Activated CD4-positive, alpha-beta T cell treated with anti-CD3 and anti-CD28 coated beads, Interleukin-2, amount 10 ng/mL, durations not matched to agents 7 days and 5 days (primary cell): Measurements from ENCODE around the gene PHF20. TPM values are rescaled to one million over a fixed set of nuclear protein-coding genes. Genes with fewer than 3 reads are reported as not detected.
"Not testable (repeated sequence)": the region's sequence is repeated elsewhere in the genome, so short reads cannot be mapped to it uniquely, and the experiment has no call there.

Source experiments
- CTCF ChIA-PET: fragments of 350-600 bp; sonication (Branson Sonifier 250); formaldehyde crosslinking; loops from one replicate; lab custom pipeline; 2021; ENCODE audit warnings: antibody characterized with exemption; lab: Charles Lee
- POLR2A ChIA-PET: fragments of 350-600 bp; sonication (Branson Sonifier 250); formaldehyde crosslinking; loops from one replicate; lab custom pipeline; 2021; ENCODE audit warnings: antibody characterized with exemption; lab: Charles Lee
- DNase-seq: peaks from one replicate; pipeline ENCODE4 v3.0.0-alpha.2; 2020
- H3K27ac Mint-ChIP-seq: one replicate; pipeline ENCODE4 v1.8.0; 2021; ENCODE audit warnings: mild to moderate bottlenecking, moderate library complexity, mixed read lengths
- H3K27me3 Mint-ChIP-seq: one replicate; pipeline ENCODE4 v1.8.0; 2021; ENCODE audit warnings: mixed read lengths
- H3K36me3 Mint-ChIP-seq: one replicate; pipeline ENCODE4 v1.8.0; 2021; ENCODE audit warnings: low read depth, mixed read lengths
- H3K4me1 Mint-ChIP-seq: one replicate; pipeline ENCODE4 v1.8.0; 2021; ENCODE audit warnings: mixed read lengths
- H3K4me3 Mint-ChIP-seq: one replicate; pipeline ENCODE4 v1.8.0; 2021; ENCODE audit warnings: mild to moderate bottlenecking, moderate library complexity, mixed read lengths
- H3K9me3 Mint-ChIP-seq: one replicate; pipeline ENCODE4 v1.8.0; 2021; ENCODE audit warnings: mixed read lengths
- total RNA-seq, 2 experiments: library from RNA; stranded (reverse); gene quantifications; one replicate each; pipeline ENCODE4 v1.2.3, GENCODE V29; 2021

Gene PHF20
- total RNA-seq, 2 experiments from 2014 or later, result 47.8 to 49.0 TPM

DNA sequence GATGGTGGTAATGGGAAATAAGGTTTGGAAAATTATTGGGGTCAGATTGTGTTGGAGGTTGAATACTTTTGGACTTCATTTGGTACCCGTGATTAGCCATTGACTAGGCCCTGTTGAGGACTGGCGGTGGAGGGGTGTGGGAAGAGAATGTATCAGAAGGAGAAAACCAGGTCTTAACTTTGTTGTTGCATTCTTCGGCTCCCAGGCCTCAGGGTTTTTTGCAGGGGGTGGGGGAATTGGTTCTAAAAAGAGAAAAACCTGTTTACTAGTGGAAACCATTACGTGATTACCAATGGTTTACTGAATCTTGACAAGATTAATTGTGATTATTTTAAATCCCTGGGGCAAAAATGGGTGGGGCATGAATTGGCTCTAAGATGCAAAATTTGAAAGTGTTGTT lies 85.1 kb downstream of the PHF20 start:
- Mint-ChIP-seq H3K4me1 (peaks cover 4% of the 10 kb centered on the region), H3K27ac (no peak overlapping the region), H3K36me3 (peaks cover 32% of the 10 kb centered on the region), H3K9me3 (no peaks in the 10 kb centered on the region), H3K27me3 (no peaks in the 10 kb centered on the region), H3K4me3 (no peak overlapping the region)
- ChIA-PET POLR2A (no interaction called here), CTCF (interaction anchor here (0.6 kb wide), 2 partner anchors 33 to 78 kb away, joined by 3 read pairs; no protein-coding TSS in a partner anchor)
- no peak for DNase-seq

DNA sequence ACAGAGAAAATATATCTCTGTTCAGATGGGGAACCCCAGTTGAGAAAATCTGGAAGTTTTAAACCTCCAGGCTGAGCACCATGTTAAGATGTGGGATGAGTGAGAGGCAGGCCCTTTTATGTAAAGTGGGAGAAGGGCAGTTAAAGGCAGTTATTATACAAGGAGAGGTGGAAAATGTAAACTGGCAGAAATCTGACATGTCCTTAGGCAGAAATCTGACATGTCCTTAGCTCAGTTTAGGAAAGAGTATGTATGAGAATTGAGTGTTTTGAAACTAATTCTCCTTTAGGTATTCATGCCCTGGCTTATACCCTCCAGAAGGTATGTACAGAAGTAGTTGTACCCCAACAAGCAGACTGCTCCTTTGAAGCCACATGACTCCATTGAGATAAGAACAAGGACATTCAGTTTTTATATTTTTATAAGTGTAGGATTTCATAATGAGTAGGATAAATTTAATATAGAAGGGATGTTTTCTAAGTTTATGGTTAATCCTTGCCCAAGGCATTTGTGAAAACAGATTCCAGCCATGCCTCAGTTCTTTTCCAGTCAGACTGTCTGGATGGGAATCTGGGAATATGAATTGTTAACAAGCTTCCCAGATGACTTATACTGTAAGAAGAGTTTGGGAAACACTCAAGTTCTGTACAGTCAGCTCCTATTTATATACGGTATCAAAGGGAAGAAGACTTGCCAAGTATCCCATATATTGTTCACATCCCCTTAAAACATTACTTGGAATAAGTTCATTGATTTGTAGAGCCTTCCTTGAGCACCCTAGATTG lies 94.8 kb downstream of the PHF20 start:
- Mint-ChIP-seq H3K4me1 (peaks cover 8% of the 10 kb centered on the region), H3K36me3 (peaks cover 15% of the 10 kb centered on the region), H3K27me3 (no peaks in the 10 kb centered on the region), H3K4me3 (no peak overlapping the region), H3K27ac (peak overlapping the region; percentile 1), H3K9me3 (no peaks in the 10 kb centered on the region)
- POLR2A ChIA-PET, result interaction anchor here (0.6 kb wide), 1 partner anchor 160 kb away, joined by 4 read pairs; no protein-coding TSS in a partner anchor
- no peak for DNase-seq
- CTCF ChIA-PET, result interaction anchor here (0.5 to 0.9 kb wide), 2 partner anchors 9 to 17 kb away, joined by 3 to 4 read pairs; no protein-coding TSS in a partner anchor

DNA sequence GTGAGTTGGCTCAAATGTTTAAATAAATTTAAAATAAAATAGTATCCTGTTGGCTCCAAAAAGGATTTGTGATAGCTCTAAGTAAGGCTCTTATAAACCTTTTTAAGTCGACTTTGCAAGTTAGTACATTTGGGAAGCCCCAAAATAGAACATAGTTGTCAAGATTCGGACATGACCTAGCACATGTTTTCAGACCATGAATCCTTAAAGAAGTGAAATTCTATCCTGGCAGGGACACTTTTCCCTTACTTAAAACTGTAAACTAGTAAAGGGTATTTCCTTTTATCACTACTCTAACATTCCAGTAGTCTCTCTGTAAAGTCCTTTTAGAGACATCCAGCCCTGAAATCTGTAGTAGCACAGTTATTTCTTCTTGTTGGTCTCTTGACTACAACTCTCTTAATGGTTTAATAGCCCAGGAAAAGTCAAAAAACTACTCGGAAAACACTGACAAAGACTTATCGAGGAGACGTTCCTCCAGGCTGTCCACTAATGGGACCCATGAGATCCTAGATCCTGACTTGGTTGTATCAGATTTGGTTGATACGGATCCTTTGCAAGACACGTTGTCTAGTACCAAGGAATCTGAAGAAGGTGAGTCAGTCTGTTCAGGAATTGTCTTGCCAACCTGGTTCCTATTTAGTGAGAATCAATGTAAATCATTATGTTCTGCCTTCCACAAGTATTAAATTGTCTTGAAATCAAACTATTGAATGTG lies 98.9 kb downstream of the PHF20 start:
- Mint-ChIP-seq H3K9me3 (no peaks in the 10 kb centered on the region), H3K27ac (no peak overlapping the region), H3K4me1 (peaks cover 8% of the 10 kb centered on the region), H3K4me3 (no peak overlapping the region), H3K27me3 (no peaks in the 10 kb centered on the region), H3K36me3 (peaks cover 20% of the 10 kb centered on the region)
- ChIA-PET CTCF (no interaction called here), POLR2A (no interaction called here)
- no peak for DNase-seq

DNA sequence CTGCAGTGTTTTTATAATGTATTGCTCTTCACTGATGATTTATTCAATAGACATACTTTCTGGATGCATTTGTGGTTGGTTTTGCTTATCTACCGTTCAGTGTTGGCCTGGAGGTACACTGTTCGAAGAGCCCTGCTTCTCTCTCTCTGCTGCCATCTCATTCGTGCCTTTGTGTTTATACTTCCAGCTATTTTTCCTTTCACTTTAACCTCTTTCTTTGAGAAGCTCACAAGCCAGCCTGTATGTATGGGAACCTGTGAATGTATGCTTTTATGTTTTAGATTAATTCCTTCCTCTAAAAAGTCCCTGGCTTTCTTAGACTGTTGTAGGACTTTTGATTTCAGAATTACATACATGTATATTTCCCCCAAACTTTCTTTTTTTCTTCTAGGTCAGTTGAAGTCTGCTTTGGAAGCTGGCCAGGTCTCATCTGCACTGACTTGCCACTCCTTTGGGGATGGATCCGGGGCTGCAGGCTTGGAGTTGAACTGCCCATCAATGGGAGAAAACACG lies 99.5 kb downstream of the PHF20 start:
- no peaks in the 10 kb centered on the region for H3K9me3 Mint-ChIP-seq
- POLR2A ChIA-PET, result no interaction called here
- CTCF ChIA-PET, result no interaction called here
- H3K27ac Mint-ChIP-seq, result no peak overlapping the region
- no peak overlapping the region for H3K4me3 Mint-ChIP-seq
- peaks cover 24% of the 10 kb centered on the region for H3K36me3 Mint-ChIP-seq
- no peaks in the 10 kb centered on the region for H3K27me3 Mint-ChIP-seq
- DNase-seq, result no peak
- H3K4me1 Mint-ChIP-seq, result peaks cover 8% of the 10 kb centered on the region

DNA sequence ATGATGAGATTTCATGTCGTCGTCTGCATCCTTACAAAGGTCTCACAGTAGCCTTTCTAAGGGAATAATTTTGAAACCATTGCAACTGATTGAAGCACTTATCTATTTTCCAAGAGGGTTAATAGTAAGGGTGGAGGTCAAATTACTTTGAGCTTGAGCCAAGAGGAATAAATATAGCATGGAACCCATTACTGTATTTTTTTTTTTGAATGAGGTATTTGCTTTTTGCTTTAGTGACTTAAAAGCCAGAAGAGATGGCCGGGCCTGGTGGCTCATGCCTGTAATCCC lies 104.2 kb downstream of the PHF20 start:
- H3K9me3 Mint-ChIP-seq, result no peaks in the 10 kb centered on the region
- POLR2A ChIA-PET, result no interaction called here
- H3K4me3 Mint-ChIP-seq, result no peak overlapping the region
- H3K27me3 Mint-ChIP-seq, result no peaks in the 10 kb centered on the region
- H3K4me1 Mint-ChIP-seq, result peaks cover 10% of the 10 kb centered on the region
- H3K36me3 Mint-ChIP-seq, result peaks cover 19% of the 10 kb centered on the region
- no peak overlapping the region for H3K27ac Mint-ChIP-seq
- no peak for DNase-seq
- CTCF ChIA-PET, result interaction anchor here (0.6 kb wide), 2 partner anchors 10 to 14 kb away, joined by 3 to 4 read pairs; no protein-coding TSS in a partner anchor

DNA sequence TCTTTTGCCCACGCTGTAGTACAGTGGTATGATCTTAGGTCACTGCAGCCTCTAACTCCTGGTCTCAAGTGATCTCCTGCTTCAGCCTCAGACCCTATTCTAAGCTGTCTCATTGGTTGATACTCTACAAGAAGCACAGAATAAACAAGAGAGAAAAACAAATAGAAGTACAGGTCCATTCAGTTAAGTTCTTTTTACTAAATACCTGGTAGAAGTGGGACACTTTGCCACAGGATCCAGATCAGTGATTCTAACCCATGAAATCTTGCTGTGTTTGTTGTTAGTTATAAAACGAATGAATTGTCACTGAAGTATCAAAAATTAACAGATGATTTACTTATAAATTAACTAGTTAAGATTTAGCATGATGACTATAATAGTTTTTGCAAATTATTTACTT lies 105.8 kb downstream of the PHF20 start:
- ChIA-PET POLR2A (no interaction called here), CTCF (no interaction called here)
- Mint-ChIP-seq H3K4me1 (peaks cover 8% of the 10 kb centered on the region), H3K4me3 (no peak overlapping the region), H3K27ac (no peak overlapping the region), H3K36me3 (peaks cover 17% of the 10 kb centered on the region), H3K27me3 (no peaks in the 10 kb centered on the region), H3K9me3 (no peaks in the 10 kb centered on the region)
- no peak for DNase-seq

DNA sequence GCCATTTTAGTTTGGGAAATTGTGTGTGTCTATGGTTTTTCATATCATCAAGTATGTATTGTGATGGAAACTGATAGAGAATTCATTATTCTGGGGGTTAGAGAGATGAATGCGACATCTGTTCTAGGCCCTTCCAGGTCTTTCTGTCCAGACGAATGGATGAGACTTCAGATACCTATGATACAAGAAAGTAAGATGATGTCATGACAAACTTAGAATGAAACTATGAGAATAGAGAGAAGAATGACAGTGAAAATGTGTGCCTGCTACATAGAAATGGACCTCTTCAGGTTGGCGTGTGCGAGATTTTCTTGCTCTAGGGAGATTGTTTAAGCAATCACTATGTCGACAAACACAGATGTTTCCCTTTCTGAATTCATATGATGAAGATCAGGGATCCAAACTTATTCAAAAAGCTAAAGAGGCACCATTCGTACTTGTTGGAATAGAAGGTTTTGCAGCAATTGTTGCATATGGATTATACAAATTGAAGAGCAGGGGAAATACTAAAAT lies 106.4 kb downstream of the PHF20 start:
- H3K4me1 Mint-ChIP-seq, result peaks cover 8% of the 10 kb centered on the region
- H3K27ac Mint-ChIP-seq, result no peak overlapping the region
- CTCF ChIA-PET, result interaction anchor here (0.5 kb wide), 1 partner anchor 39 kb away, joined by 3 read pairs; no protein-coding TSS in a partner anchor
- POLR2A ChIA-PET, result no interaction called here
- H3K27me3 Mint-ChIP-seq, result no peaks in the 10 kb centered on the region
- no peak overlapping the region for H3K4me3 Mint-ChIP-seq
- peaks cover 15% of the 10 kb centered on the region for H3K36me3 Mint-ChIP-seq
- no peaks in the 10 kb centered on the region for H3K9me3 Mint-ChIP-seq
- no peak for DNase-seq

DNA sequence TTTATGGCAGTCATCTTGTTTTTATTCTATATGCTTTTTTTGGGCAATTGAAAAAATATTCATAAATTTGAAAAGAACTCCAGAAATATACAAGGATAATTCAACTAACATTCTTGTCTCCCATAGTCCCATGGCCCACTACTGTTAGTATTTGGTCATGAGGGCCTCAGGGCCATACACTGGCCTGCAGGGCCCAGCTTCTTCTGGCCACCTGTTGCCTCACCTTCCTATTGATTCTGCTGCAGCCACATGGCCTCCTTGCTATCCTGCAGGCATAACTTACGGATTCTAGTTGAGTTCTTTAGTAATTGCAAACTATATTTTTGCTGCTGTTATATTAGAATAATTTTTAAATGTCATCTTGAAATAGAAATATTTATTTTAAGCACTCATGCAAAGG lies 109.9 kb downstream of the PHF20 start:
- H3K9me3 Mint-ChIP-seq, result no peaks in the 10 kb centered on the region
- peaks cover 13% of the 10 kb centered on the region for H3K4me1 Mint-ChIP-seq
- DNase-seq, result no peak
- no peak overlapping the region for H3K4me3 Mint-ChIP-seq
- ChIA-PET CTCF (interaction anchor here (0.6 kb wide), 1 partner anchor 18 kb away, joined by 3 read pairs; no protein-coding TSS in a partner anchor), POLR2A (no interaction called here)
- H3K27me3 Mint-ChIP-seq, result no peaks in the 10 kb centered on the region
- H3K27ac Mint-ChIP-seq, result no peak overlapping the region
- H3K36me3 Mint-ChIP-seq, result peaks cover 7% of the 10 kb centered on the region

DNA sequence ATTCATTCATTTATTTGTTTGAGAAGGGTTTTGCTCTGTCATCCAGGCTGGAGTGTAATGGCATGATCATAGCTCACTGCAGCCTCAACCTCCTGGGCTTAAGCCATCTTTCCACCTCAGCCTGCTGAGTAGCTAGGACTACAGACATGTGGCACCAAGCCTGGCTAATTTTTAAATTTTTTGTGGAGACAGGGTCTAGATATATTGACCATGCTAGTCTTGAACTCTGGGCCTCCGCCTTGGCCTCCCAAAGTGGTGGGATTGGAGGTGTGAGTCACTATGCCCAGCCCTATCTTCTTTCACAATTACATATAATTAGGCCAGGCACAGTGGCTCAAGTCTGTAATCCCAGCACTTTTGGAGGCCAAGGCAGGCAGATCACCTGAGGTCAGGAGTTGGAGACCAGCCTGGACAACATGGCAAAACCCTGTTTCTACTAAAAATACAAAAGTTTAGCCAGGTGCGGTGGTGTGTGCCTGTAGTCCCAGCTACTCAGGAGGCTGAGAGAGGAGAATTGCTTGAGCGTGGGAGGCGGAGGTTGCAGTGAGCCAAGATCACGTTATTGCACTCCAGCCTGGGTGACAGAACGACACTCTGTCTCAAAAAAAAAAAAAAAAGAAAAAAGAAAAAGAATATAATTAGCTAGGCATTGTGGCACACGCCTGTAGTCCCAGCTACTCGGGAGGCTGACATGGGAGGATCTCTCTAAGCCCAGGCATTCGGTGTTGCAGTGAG lies 110.8 kb downstream of the PHF20 start:
- CTCF ChIA-PET, result interaction anchor here (0.6 to 1.6 kb wide), 3 partner anchors 16 to 417 kb away, joined by 3 read pairs; no protein-coding TSS in a partner anchor
- POLR2A ChIA-PET, DNase-seq, H3K4me3 Mint-ChIP-seq, H3K27me3 Mint-ChIP-seq, H3K27ac Mint-ChIP-seq, H3K9me3 Mint-ChIP-seq, H3K36me3 Mint-ChIP-seq: not testable (repeated sequence)
- H3K4me1 Mint-ChIP-seq, result peaks cover 13% of the 10 kb centered on the region

DNA sequence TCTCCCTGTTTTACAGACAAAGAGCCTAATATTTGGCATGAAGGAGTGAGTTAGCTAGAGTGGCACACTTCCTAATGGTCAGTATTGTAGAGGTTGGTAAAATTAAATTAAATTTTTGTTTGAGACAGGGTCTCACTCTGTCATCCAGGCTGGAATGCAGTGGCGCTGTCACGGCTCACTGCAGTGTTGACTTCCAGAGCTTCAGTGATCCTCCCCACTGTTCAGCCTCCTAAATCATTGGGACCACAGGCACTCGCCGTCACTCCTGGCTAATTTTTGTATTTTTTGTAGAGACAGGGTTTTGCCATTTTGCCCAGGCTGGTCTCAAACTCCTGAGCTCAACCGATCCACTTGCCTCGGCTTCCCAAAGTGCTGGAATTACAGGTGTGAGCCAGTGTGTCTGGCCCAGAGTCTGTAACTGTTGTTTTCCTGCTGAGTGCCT lies 111.5 kb downstream of the PHF20 start:
- Mint-ChIP-seq H3K4me3 (no peak overlapping the region), H3K9me3 (no peaks in the 10 kb centered on the region), H3K36me3 (peaks cover 5% of the 10 kb centered on the region), H3K27ac (no peak overlapping the region), H3K4me1 (peaks cover 13% of the 10 kb centered on the region), H3K27me3 (no peaks in the 10 kb centered on the region)
- no peak for DNase-seq
- ChIA-PET CTCF (interaction anchor here (0.7 to 1.6 kb wide), 2 partner anchors 17 to 417 kb away, joined by 3 read pairs; no protein-coding TSS in a partner anchor), POLR2A (no interaction called here)

DNA sequence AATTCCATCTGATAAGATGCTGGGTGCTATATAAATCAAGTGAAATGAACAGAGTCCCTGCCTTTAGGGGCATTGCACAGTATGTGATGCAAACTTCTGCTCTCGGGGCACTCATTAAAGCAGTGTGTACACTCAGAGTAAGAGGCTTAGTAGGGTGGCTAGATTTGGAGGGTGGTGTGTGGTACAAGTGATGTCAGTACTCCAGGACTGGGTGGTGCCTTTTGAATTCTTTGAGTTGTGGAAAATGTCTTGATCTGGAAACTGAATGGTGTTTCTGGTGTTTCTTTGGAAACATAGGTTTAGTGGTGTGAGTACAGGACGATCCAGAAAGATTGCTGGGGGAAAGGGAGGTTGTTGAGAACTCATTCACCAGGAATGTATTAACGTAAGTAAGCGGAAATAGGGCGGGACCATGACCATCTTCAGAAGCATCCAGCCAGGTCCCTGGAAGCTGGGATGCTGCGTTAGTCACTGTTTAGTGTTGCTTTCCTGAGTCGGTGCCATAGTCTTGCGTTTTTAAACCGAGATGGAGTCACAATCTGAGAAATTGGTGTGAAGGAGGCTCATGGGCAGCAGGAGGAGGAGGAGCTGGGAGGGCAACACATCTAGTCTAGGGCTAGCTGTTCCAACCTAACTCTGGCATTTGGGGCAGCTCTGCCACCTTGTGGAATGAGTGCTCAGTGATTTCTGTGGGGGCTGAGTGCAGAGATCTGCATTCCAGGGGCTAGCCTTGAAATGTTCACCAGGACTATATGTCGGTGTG lies 112.1 kb downstream of the PHF20 start:
- Mint-ChIP-seq H3K4me3 (no peak overlapping the region), H3K4me1 (peaks cover 13% of the 10 kb centered on the region), H3K27me3 (no peaks in the 10 kb centered on the region), H3K9me3 (no peaks in the 10 kb centered on the region), H3K36me3 (peaks cover 2% of the 10 kb centered on the region), H3K27ac (no peak overlapping the region)
- CTCF ChIA-PET, result interaction anchor here (0.7 to 1.7 kb wide), 6 partner anchors 10 to 289 kb away, joined by 3 to 4 read pairs (median 3); partner anchors contain the start of gene RBM39
- peak; percentile 73 for DNase-seq
- POLR2A ChIA-PET, result no interaction called here

DNA sequence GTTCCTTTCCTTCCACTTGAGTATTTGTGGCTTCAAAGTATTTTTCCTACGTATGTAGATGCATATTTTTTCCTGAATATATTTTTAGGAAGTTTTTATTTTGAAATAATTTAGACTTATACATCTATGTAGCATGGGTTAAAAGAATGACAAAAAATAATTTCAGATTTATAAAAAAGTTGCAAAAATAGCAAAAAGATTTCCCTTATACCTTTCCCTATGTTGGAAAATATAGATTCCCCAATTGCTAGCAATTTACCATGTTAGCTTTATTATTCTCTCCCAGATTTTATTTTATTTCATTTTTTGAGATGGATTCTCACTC lies 112.7 kb downstream of the PHF20 start:
- ChIA-PET CTCF (interaction anchor here (0.9 to 1.7 kb wide), 4 partner anchors 52 to 289 kb away, joined by 3 to 4 read pairs (median 3); partner anchors contain the start of gene RBM39), POLR2A (no interaction called here)
- Mint-ChIP-seq H3K9me3 (no peaks in the 10 kb centered on the region), H3K4me3 (no peak overlapping the region), H3K27ac (no peak overlapping the region), H3K4me1 (peaks cover 13% of the 10 kb centered on the region), H3K36me3 (peaks cover 2% of the 10 kb centered on the region), H3K27me3 (no peaks in the 10 kb centered on the region)
- no peak for DNase-seq
